Measurements from ENCODE around the gene PARS2. TPM values are rescaled to one million over a fixed set of nuclear protein-coding genes. Genes with fewer than 3 reads are reported as not detected.

The PARS2 gene
- total and polyA plus RNA-seq, 4 donors, result 2.1 to 4.1 (median 3.3) TPM

DNA sequence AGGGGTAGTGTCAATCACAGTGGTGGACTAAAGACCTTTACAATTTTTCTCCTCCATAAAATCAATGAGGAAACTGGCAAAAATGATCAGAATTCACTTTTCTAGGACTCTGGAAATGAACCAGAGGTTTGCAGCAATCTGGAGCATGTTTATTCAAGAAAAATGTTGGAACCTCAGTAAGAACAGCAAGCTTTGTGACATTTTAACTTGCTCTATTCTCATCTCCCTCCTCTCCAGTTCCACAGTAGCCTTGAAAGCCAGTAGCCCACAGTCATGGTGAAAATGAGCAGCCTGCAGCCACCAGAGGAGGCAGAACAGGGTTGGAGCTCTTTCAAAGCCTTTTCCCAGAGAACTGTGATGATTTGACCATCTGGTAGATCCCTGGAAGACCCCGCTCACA is 39.6 kb downstream of the PARS2 start:
- Histone ChIP-seq H3K9ac (ENCODE audit: low read depth in 1 of 2, low read length in 2 of 2) (no peak overlapping the region), H3K27ac (ENCODE audit: low read depth in 1 of 2, low read length in 2 of 2) (no peak overlapping the region), H3K4me1 (ENCODE audit: control insufficient read depth in 4 of 4, insufficient read depth in 4 of 4, low read length in 3 of 4) (peaks cover 0 to 1% (median 0%) of the 10 kb centered on the region in 4 donors), H3K4me3 (ENCODE audit: low read depth in 1 of 3, low read length in 3 of 3) (no peak overlapping the region), H3K27me3 (ENCODE audit: control insufficient read depth in 4 of 4, insufficient read depth in 4 of 4, low read length in 3 of 4) (no peaks in the 10 kb centered on the region), H3K9me3 (ENCODE audit: control insufficient read depth in 4 of 4, low read length in 3 of 4) (no peaks in the 10 kb centered on the region), H3K36me3 (ENCODE audit: control insufficient read depth in 4 of 4, insufficient read depth in 3 of 4, low read depth in 1 of 4, low read length in 3 of 4) (peaks cover 7 to 70% (median 41%) of the 10 kb centered on the region in 4 donors)
- TF ChIP-seq, protein P1, sequence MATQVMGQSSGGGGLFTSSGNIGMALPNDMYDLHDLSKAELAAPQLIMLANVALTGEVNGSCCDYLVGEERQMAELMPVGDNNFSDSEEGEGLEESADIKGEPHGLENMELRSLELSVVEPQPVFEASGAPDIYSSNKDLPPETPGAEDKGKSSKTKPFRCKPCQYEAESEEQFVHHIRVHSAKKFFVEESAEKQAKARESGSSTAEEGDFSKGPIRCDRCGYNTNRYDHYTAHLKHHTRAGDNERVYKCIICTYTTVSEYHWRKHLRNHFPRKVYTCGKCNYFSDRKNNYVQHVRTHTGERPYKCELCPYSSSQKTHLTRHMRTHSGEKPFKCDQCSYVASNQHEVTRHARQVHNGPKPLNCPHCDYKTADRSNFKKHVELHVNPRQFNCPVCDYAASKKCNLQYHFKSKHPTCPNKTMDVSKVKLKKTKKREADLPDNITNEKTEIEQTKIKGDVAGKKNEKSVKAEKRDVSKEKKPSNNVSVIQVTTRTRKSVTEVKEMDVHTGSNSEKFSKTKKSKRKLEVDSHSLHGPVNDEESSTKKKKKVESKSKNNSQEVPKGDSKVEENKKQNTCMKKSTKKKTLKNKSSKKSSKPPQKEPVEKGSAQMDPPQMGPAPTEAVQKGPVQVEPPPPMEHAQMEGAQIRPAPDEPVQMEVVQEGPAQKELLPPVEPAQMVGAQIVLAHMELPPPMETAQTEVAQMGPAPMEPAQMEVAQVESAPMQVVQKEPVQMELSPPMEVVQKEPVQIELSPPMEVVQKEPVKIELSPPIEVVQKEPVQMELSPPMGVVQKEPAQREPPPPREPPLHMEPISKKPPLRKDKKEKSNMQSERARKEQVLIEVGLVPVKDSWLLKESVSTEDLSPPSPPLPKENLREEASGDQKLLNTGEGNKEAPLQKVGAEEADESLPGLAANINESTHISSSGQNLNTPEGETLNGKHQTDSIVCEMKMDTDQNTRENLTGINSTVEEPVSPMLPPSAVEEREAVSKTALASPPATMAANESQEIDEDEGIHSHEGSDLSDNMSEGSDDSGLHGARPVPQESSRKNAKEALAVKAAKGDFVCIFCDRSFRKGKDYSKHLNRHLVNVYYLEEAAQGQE (IDR thresholded peaks at IDR 0.05), result no peak
- TF ChIP-seq RAD21 (IDR thresholded peaks at IDR 0.05), result no peak
- TF ChIP-seq, protein P2, sequence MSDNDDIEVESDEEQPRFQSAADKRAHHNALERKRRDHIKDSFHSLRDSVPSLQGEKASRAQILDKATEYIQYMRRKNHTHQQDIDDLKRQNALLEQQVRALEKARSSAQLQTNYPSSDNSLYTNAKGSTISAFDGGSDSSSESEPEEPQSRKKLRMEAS (IDR thresholded peaks at IDR 0.05), result no peak
- TF ChIP-seq SP1 (IDR thresholded peaks at IDR 0.05), result no peak
- DNase-seq (ENCODE audit: low spot score), result no peak
- WGBS, result 98% methylated on average over 1 of the region's 1 CpG

DNA sequence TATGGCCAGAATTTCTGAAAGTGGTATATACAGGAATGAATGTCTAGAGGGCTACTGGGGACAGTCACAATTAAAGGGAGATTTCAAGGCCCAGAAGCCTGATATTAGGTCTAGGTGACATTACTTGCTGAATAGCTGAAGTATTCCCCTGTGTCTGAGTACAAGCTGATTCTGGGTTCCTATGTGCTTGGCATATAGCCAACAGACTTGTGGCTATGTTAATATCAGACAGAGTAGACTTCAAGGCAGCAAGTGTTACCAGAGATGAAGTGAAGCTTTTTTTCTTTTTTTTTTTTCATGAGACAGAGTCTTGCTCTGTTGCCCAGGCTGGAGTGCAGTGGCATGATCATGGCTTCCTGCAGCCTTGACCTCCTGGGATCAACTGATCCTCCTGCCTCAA is 40.3 kb downstream of the PARS2 start:
- H3K4me1 ChIP-seq (ENCODE audit: control insufficient read depth in 4 of 4, insufficient read depth in 4 of 4, low read length in 3 of 4), result peaks cover 0 to 1% (median 0%) of the 10 kb centered on the region in 4 donors
- no peaks in the 10 kb centered on the region for H3K9me3 ChIP-seq (ENCODE audit: control insufficient read depth in 4 of 4, low read length in 3 of 4)
- no peak for DNase-seq (ENCODE audit: low spot score)
- no peak overlapping the region for H3K9ac ChIP-seq (ENCODE audit: low read depth in 1 of 2, low read length in 2 of 2)
- H3K27ac ChIP-seq (ENCODE audit: low read depth in 1 of 2, low read length in 2 of 2), result no peak overlapping the region
- H3K36me3 ChIP-seq (ENCODE audit: control insufficient read depth in 4 of 4, insufficient read depth in 3 of 4, low read depth in 1 of 4, low read length in 3 of 4), result peaks cover 7 to 72% (median 37%) of the 10 kb centered on the region in 4 donors
- TF ChIP-seq RAD21 (IDR thresholded peaks at IDR 0.05) (no peak), SP1 (IDR thresholded peaks at IDR 0.05) (no peak), FOXA2 (IDR thresholded peaks at IDR 0.05) (no peak), EGR1 (IDR thresholded peaks at IDR 0.05; ENCODE audit: low read depth in 2 of 2) (no peak), HNF4G (IDR thresholded peaks at IDR 0.05) (no peak), NR2F2 (IDR thresholded peaks at IDR 0.05) (no peak), RXRA (IDR thresholded peaks at IDR 0.05) (no peak)
- TF ChIP-seq, protein P2 (IDR thresholded peaks at IDR 0.05), result no peak
- no peaks in the 10 kb centered on the region for H3K27me3 ChIP-seq (ENCODE audit: control insufficient read depth in 4 of 4, insufficient read depth in 4 of 4, low read length in 3 of 4)
- no peak overlapping the region for H3K4me3 ChIP-seq (ENCODE audit: low read depth in 1 of 3, low read length in 3 of 3)

DNA sequence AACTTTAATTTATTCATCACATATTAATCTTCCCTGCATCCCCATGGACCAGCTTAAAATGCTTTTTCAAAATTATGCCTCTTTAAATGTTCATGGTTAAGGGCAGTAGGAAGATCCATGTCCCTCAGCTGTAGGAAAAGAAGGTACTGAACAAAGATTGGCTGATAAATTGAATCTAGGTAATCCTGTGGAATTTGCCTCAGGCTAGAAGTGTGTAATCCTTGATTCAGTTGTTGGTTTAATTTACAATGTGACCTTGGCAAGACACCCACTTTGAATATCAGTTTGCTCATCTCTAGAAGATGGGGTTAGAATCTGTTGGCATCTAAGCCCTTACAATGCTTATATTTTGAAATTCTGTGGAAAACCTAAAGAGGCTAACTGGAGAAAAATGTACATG is 42.6 kb downstream of the PARS2 start:
- H3K9me3 ChIP-seq (ENCODE audit: control insufficient read depth in 4 of 4, low read length in 3 of 4), result no peaks in the 10 kb centered on the region
- peaks cover 7 to 68% (median 31%) of the 10 kb centered on the region in 4 donors for H3K36me3 ChIP-seq (ENCODE audit: control insufficient read depth in 4 of 4, insufficient read depth in 3 of 4, low read depth in 1 of 4, low read length in 3 of 4)
- no peak overlapping the region for H3K4me3 ChIP-seq (ENCODE audit: low read depth in 1 of 3, low read length in 3 of 3)
- no peaks in the 10 kb centered on the region for H3K27me3 ChIP-seq (ENCODE audit: control insufficient read depth in 4 of 4, insufficient read depth in 4 of 4, low read length in 3 of 4)
- no peak for TF ChIP-seq FOXA2 (IDR thresholded peaks at IDR 0.05)
- TF ChIP-seq, protein P3, sequence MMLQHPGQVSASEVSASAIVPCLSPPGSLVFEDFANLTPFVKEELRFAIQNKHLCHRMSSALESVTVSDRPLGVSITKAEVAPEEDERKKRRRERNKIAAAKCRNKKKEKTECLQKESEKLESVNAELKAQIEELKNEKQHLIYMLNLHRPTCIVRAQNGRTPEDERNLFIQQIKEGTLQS (IDR thresholded peaks at IDR 0.05), result no peak
- TF ChIP-seq YY1 (IDR thresholded peaks at IDR 0.05), result no peak
- no peak for TF ChIP-seq RXRA (IDR thresholded peaks at IDR 0.05)
- H3K4me1 ChIP-seq (ENCODE audit: control insufficient read depth in 4 of 4, insufficient read depth in 4 of 4, low read length in 3 of 4), result peaks cover 1 to 5% (median 3%) of the 10 kb centered on the region in 4 donors
- no peak overlapping the region for H3K27ac ChIP-seq (ENCODE audit: low read depth in 1 of 2, low read length in 2 of 2)
- DNase-seq (ENCODE audit: low spot score), result no peak
- H3K9ac ChIP-seq (ENCODE audit: low read depth in 1 of 2, low read length in 2 of 2), result no peak overlapping the region

Data from liver (tissue), 9 donors.